ENCODE results near the gene UNC93A. TPM values are rescaled to one million over a fixed set of nuclear protein-coding genes. Genes with fewer than 3 reads are reported as not detected.
"Not testable (repeated sequence)": the region's sequence is repeated elsewhere in the genome, so short reads cannot be mapped to it uniquely, and the experiment has no call there.

The UNC93A gene
- total RNA-seq, 1 experiment from 2014 or later, result not detected

- RAD21 ChIA-PET (ENCODE audit: low non-redundant PET in 1 of 2, low total read pairs in 2 of 2, uncharacterized antibody in 2 of 2, unreplicated experiment in 2 of 2), result no interaction called here
- intact Hi-C loops (cut with micrococcal nuclease), result loop anchor here (10.0 kb wide), 2 partner anchors 97 to 507 kb away; no protein-coding TSS in a partner anchor
- Histone ChIP-seq H4K20me1 (ENCODE audit: insufficient read depth) (no peaks in the 10 kb centered on the region), H3K36me3 (ENCODE audit: control insufficient read depth in 1 of 2, insufficient read depth in 2 of 2, low read length in 2 of 2) (no peaks in the 10 kb centered on the region), H3K79me2 (ENCODE audit: insufficient read depth, low read length) (no peaks in the 10 kb centered on the region), H3K27me3 (ENCODE audit: insufficient read depth, low read length) (peaks cover 11% of the 10 kb centered on the region; the same call in 1 of the 2 replicates), H3K9me3 (ENCODE audit: control insufficient read depth in 1 of 2, insufficient read depth in 1 of 2, low read depth in 1 of 2, low read length in 2 of 2) (no peaks in the 10 kb centered on the region), H3K9ac (ENCODE audit: low read length) (no peak overlapping the region), H3K4me1 (ENCODE audit: control insufficient read depth in 1 of 2, insufficient read depth in 2 of 2, low read length in 2 of 2) (no peaks in the 10 kb centered on the region), H2AFZ (ENCODE audit: low read depth, low read length, poor library complexity, severe bottlenecking) (no peak overlapping the region), H3K27ac (ENCODE audit: low read depth, low read length) (no peak overlapping the region), H3K4me2 (ENCODE audit: low read length) (no peak overlapping the region), H3K4me3 (replicated peaks in 1 of 2; ENCODE audit: low read depth in 1 of 2, low read length in 2 of 2) (no peak overlapping the region), H3K9me2 (ENCODE audit: insufficient read depth) (no peaks in the 10 kb centered on the region)
- no TSS peak for BruUV-seq (replicated peaks)
- TF ChIP-seq EZH2phosphoT487 (IDR thresholded peaks at IDR 0.05; ENCODE audit: borderline replicate concordance) (no peak), SRF (IDR thresholded peaks at IDR 0.05; ENCODE audit: low read depth) (no peak), POLR2AphosphoS5 (IDR thresholded peaks at IDR 0.05; ENCODE audit: low read depth, low read length) (no peak), MAX (IDR thresholded peaks at IDR 0.05) (no peak), RAD21 (IDR thresholded peaks at IDR 0.05; ENCODE audit: low read depth) (no peak), TCF7L2 (IDR thresholded peaks at IDR 0.05; ENCODE audit: borderline replicate concordance, extremely low read depth, insufficient read depth, insufficient read length) (no peak), SIN3A (IDR thresholded peaks at IDR 0.05; ENCODE audit: low read depth) (no peak), CTCF (IDR thresholded peaks at IDR 0.05 in 2 of 3, conservative IDR thresholded peaks at IDR 0.05 in 1 of 3; ENCODE audit: borderline replicate concordance in 1 of 3, insufficient read depth in 1 of 3, low read depth in 2 of 3, low read length in 2 of 3) (no peak), SP1 (IDR thresholded peaks at IDR 0.05; ENCODE audit: low read depth) (no peak), ATF3 (IDR thresholded peaks at IDR 0.05) (no peak), FOSL1 (IDR thresholded peaks at IDR 0.05; ENCODE audit: low read depth) (no peak), CBX3 (IDR thresholded peaks at IDR 0.05; ENCODE audit: low read depth) (no peak)
- TF ChIP-seq, protein P1, sequence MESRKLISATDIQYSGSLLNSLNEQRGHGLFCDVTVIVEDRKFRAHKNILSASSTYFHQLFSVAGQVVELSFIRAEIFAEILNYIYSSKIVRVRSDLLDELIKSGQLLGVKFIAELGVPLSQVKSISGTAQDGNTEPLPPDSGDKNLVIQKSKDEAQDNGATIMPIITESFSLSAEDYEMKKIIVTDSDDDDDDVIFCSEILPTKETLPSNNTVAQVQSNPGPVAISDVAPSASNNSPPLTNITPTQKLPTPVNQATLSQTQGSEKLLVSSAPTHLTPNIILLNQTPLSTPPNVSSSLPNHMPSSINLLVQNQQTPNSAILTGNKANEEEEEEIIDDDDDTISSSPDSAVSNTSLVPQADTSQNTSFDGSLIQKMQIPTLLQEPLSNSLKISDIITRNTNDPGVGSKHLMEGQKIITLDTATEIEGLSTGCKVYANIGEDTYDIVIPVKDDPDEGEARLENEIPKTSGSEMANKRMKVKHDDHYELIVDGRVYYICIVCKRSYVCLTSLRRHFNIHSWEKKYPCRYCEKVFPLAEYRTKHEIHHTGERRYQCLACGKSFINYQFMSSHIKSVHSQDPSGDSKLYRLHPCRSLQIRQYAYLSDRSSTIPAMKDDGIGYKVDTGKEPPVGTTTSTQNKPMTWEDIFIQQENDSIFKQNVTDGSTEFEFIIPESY (IDR thresholded peaks at IDR 0.05; ENCODE audit: extremely low read depth, insufficient replicate concordance, low read length), result no peak
- DNase-seq (ENCODE audit: low read depth, low spot score), result no peak
- ATAC-seq, result no peak
- CTCF ChIA-PET, result no interaction called here
- POLR2A ChIA-PET, result no interaction called here
Measured at GRCh38 chr6:167282165-167282564, 8.9 kb upstream of the UNC93A start.

- POLR2A ChIA-PET; H2AFZ ChIP-seq (ENCODE audit: low read depth, low read length, poor library complexity, severe bottlenecking); H3K27ac ChIP-seq (ENCODE audit: low read depth, low read length); H4K20me1 ChIP-seq (ENCODE audit: insufficient read depth); H3K4me3 ChIP-seq (replicated peaks in 1 of 2; ENCODE audit: low read depth in 1 of 2, low read length in 2 of 2); DNase-seq (ENCODE audit: low read depth, low spot score); BruUV-seq (replicated peaks); ATAC-seq; H3K27me3 ChIP-seq (ENCODE audit: insufficient read depth, low read length); H3K9me3 ChIP-seq (ENCODE audit: control insufficient read depth in 1 of 2, insufficient read depth in 1 of 2, low read depth in 1 of 2, low read length in 2 of 2); RAD21 ChIA-PET (ENCODE audit: low non-redundant PET in 1 of 2, low total read pairs in 2 of 2, uncharacterized antibody in 2 of 2, unreplicated experiment in 2 of 2); H3K36me3 ChIP-seq (ENCODE audit: control insufficient read depth in 1 of 2, insufficient read depth in 2 of 2, low read length in 2 of 2); H3K9me2 ChIP-seq (ENCODE audit: insufficient read depth); H3K9ac ChIP-seq (ENCODE audit: low read length); H3K79me2 ChIP-seq (ENCODE audit: insufficient read depth, low read length); CTCF ChIA-PET; H3K4me1 ChIP-seq (ENCODE audit: control insufficient read depth in 1 of 2, insufficient read depth in 2 of 2, low read length in 2 of 2); H3K4me2 ChIP-seq (ENCODE audit: low read length): not testable (repeated sequence)
- intact Hi-C loops (cut with micrococcal nuclease), result loop anchor here (1.0 to 10.0 kb wide), 3 partner anchors 61 to 510 kb away; no protein-coding TSS in a partner anchor
Measured at GRCh38 chr6:167284565-167284964, 6.5 kb upstream of the UNC93A start.

Data from HCT116 (cell line).